ENCODE results near the gene PARM1.

Gene PARM1

GRCh38 chr4:75081561-75081960 lies 148.6 kb downstream of the PARM1 start:
- DNase-seq (ENCODE audit: low read depth in 2 of 2) = no peak

GRCh38 chr4:75087416-75087815 lies 154.5 kb downstream of the PARM1 start:
- no peak for DNase-seq (ENCODE audit: low read depth in 2 of 2)

- DNase-seq (ENCODE audit: low read depth in 2 of 2) = no peak
These were observed 154.9 kb downstream of the PARM1 start for GRCh38 chr4:75087865-75088264.

GRCh38 chr4:75089206-75089605 lies 156.3 kb downstream of the PARM1 start:
- DNase-seq (ENCODE audit: low read depth in 2 of 2) = no peak

GRCh38 chr4:75099321-75099720 lies 166.4 kb downstream of the PARM1 start:
- no peak for DNase-seq (ENCODE audit: low read depth in 2 of 2)
